HEK293T (cell line): ENCODE data around the gene MAN1C1.

Source experiments
- ARNT ChIP-seq: fragments of 450-650 bp; IDR thresholded peaks from 2 replicates; pipeline ENCODE4 v1.6.1; 2017; ENCODE audit warnings: mild to moderate bottlenecking
- BHLHE40 ChIP-seq: fragments of 450-650 bp; IDR thresholded peaks from 2 replicates; pipeline ENCODE4 v1.6.1; 2016; ENCODE audit warnings: mild to moderate bottlenecking, moderate library complexity, borderline replicate concordance
- ELF4 ChIP-seq: fragments of 450-650 bp; IDR thresholded peaks from 2 replicates; pipeline ENCODE4 v1.6.1; 2017; ENCODE audit warnings: antibody characterized with exemption
- FOXA1 ChIP-seq: fragments of 450-650 bp; IDR thresholded peaks from 2 replicates; pipeline ENCODE4 v1.6.1; 2016; ENCODE audit warnings: mild to moderate bottlenecking
- FOXK2 ChIP-seq: fragments of 450-650 bp; IDR thresholded peaks from 2 replicates; pipeline ENCODE4 v1.6.1; 2016; ENCODE audit warnings: mild to moderate bottlenecking
- FOXM1 ChIP-seq: fragments of 450-650 bp; IDR thresholded peaks from 2 replicates; pipeline ENCODE4 v1.6.1; 2017; ENCODE audit warnings: mild to moderate bottlenecking, borderline replicate concordance
- HDGF ChIP-seq: fragments of 450-650 bp; IDR thresholded peaks from 2 replicates; pipeline ENCODE4 v1.6.1; 2017; ENCODE audit warnings: antibody characterized with exemption, borderline replicate concordance
- LEF1 ChIP-seq: fragments of 450-650 bp; IDR thresholded peaks from 2 replicates; pipeline ENCODE4 v1.6.1; 2017; ENCODE audit warnings: mild to moderate bottlenecking, borderline replicate concordance
- NFRKB ChIP-seq: fragments of 450-650 bp; IDR thresholded peaks from 2 replicates; pipeline ENCODE4 v1.6.1; 2016; ENCODE audit warnings: mild to moderate bottlenecking, moderate library complexity
- SP1 ChIP-seq: fragments of 450-650 bp; IDR thresholded peaks from 2 replicates; pipeline ENCODE4 v1.6.1; 2017
- SUZ12 ChIP-seq: fragments of 450-650 bp; IDR thresholded peaks from 2 replicates; pipeline ENCODE4 v1.6.1; 2016; ENCODE audit warnings: mild to moderate bottlenecking
- TF ChIP-seq, protein P1 (sequence below): fragments of 450-650 bp; IDR thresholded peaks from 2 replicates; pipeline ENCODE4 v1.6.1; 2016

DNA sequence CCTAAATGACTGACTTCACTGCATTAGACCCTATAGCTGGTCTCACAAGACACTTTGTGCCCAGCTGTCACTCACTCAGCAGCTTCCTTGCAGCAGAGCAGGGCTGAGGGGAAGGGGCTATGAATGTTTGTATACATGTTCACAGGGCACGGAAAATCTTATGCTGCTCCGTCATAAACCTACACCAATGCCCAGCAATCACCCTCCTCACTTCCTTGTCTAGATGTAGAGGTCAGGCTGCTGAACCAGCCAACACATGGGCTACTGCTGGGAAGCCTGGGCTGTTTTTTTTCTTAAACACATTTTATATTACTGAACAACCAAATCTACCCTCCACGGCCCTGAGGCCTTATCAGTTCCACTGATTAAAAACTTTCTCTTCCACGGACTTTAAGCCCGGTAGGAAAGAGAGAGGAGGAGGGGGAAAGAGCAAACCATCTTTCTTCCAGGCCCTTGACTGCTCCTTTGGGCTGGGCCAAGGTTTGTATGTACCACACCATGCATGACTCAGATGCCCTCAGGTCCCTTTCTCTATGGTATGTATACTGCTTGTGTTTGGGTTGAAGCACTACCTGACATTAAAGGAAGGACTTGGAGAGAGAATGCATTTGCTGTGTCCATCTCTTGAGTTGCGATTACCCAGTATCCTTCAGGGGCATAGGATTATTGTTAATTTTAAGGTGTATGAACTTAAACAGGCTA is 215.9 kb downstream of the MAN1C1 start:
- TF ChIP-seq LEF1, result no peak
- TF ChIP-seq SP1, result no peak
- TF ChIP-seq ARNT, result no peak
- TF ChIP-seq FOXK2, result no peak
- TF ChIP-seq FOXM1, result no peak
- TF ChIP-seq HDGF, result no peak
- TF ChIP-seq, protein P1, sequence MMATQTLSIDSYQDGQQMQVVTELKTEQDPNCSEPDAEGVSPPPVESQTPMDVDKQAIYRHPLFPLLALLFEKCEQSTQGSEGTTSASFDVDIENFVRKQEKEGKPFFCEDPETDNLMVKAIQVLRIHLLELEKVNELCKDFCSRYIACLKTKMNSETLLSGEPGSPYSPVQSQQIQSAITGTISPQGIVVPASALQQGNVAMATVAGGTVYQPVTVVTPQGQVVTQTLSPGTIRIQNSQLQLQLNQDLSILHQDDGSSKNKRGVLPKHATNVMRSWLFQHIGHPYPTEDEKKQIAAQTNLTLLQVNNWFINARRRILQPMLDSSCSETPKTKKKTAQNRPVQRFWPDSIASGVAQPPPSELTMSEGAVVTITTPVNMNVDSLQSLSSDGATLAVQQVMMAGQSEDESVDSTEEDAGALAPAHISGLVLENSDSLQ, result no peak
- no peak for TF ChIP-seq ELF4
- no peak for TF ChIP-seq NFRKB
- no peak for TF ChIP-seq BHLHE40
- TF ChIP-seq SUZ12, result no peak
- TF ChIP-seq FOXA1, result no peak
